ENCODE results near the gene TDP2.

TDP2 gene

GRCh38 chr6:24614043-24614420 is 52.7 kb downstream of the TDP2 start:
- no peak for DNase-seq (ENCODE audit: low read depth)
- no peak for TF ChIP-seq CTCF (IDR thresholded peaks at IDR 0.05; ENCODE audit: control insufficient read depth, extremely low read depth, insufficient read depth)
- no peak overlapping the region for H3K4me3 ChIP-seq (ENCODE audit: low read depth, low read length)

GRCh38 chr6:24613361-24614042 is 53.2 kb downstream of the TDP2 start:
- no peak overlapping the region for H3K4me3 ChIP-seq (ENCODE audit: low read depth, low read length)
- DNase-seq (ENCODE audit: low read depth): no peak
- no peak for TF ChIP-seq CTCF (IDR thresholded peaks at IDR 0.05; ENCODE audit: control insufficient read depth, extremely low read depth, insufficient read depth)

- no peak overlapping the region for H3K4me3 ChIP-seq (ENCODE audit: low read depth, low read length)
- TF ChIP-seq CTCF (IDR thresholded peaks at IDR 0.05; ENCODE audit: control insufficient read depth, extremely low read depth, insufficient read depth): no peak
Measured at GRCh38 chr6:24610672-24611071, 56.0 kb downstream of the TDP2 start.

GRCh38 chr6:24607310-24608105 is 59.2 kb downstream of the TDP2 start:
- DNase-seq (ENCODE audit: low read depth): peak; percentile 40
- H3K4me3 ChIP-seq (ENCODE audit: low read depth, low read length): no peak overlapping the region
- TF ChIP-seq CTCF (IDR thresholded peaks at IDR 0.05; ENCODE audit: control insufficient read depth, extremely low read depth, insufficient read depth): no peak

More at GRCh38 chr6:24610672-24611071, 56.0 kb downstream of the TDP2 start:
- DNase-seq (ENCODE audit: low read depth): no peak

GRCh38 chr6:24606200-24606930 is 60.3 kb downstream of the TDP2 start:
- TF ChIP-seq CTCF (IDR thresholded peaks at IDR 0.05; ENCODE audit: control insufficient read depth, extremely low read depth, insufficient read depth): no peak
- DNase-seq (ENCODE audit: low read depth): no peak
- H3K4me3 ChIP-seq (ENCODE audit: low read depth, low read length): no peak overlapping the region

- no peak for TF ChIP-seq CTCF (IDR thresholded peaks at IDR 0.05; ENCODE audit: control insufficient read depth, extremely low read depth, insufficient read depth)
- H3K4me3 ChIP-seq (ENCODE audit: low read depth, low read length): no peak overlapping the region
- DNase-seq (ENCODE audit: low read depth): no peak
Measured at GRCh38 chr6:24603241-24603640, 63.5 kb downstream of the TDP2 start.
